CD4-positive, alpha-beta T cell treated with Interleukin-17A for 4 hours (primary cell): Measurements from ENCODE around the gene NPIPA1.
"Not testable (repeated sequence)": the region's sequence is repeated elsewhere in the genome, so short reads cannot be mapped to it uniquely, and the experiment has no call there.

ENCODE experiments used
- DNase-seq: peaks from one replicate; pipeline ENCODE4 v3.0.0-alpha.2; 2020; ENCODE audit warnings: mixed read lengths

The NPIPA1 gene

DNA sequence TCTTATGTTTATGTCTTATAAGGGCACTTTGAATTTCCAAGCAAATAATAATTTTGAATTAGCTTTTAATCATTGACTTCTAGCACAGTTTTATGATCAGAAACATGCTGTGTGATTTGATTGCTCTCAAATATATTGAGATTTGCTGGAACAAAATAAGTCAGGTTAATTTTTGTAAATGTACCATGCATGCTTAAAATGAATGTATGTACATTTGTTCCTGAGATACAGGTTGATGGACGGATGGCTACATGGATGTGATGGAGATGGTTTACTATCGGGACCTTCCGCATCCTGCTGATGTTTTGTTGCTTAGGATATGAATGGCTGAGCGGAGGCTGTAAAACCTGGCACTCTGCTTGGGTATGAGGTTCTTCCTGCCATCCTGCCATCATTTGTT is at the start of gene NPIPA1:
TSS of gene NPIPA1 (plus strand) at position 301 of the 400 bp plus-strand sequence. CDS start at position 301, 0 bp downstream.
- not testable (repeated sequence) for DNase-seq

- DNase-seq, result not testable (repeated sequence)
These were observed 45.1 kb upstream of the NPIPA1 start for GRCh38 chr16:14892111-14892510.

- not testable (repeated sequence) for DNase-seq
These were observed 41.9 kb upstream of the NPIPA1 start for GRCh38 chr16:14895382-14895781.

DNA sequence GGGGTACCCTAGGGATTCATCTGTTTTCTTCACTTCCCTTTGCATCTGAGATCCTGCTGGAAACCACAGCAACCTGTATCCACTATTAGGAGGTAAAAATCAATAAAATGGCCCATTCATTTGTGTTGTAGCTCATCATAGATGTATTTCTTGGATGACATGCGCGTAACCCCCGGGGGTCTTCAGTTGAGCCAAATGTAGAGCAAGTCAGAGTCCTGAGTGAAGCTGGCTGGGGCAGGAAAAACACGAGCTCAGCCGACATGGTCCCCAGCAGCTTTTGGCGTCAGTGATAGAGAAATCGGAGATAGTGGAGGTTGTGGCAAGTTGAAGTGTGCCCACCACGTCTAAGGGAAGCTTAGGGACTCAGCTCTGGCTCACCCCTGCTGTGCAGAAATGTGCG is 41.2 kb upstream of the NPIPA1 start:
- not testable (repeated sequence) for DNase-seq

GRCh38 chr16:14897006-14897664 is 40.1 kb upstream of the NPIPA1 start:
- not testable (repeated sequence) for DNase-seq

DNA sequence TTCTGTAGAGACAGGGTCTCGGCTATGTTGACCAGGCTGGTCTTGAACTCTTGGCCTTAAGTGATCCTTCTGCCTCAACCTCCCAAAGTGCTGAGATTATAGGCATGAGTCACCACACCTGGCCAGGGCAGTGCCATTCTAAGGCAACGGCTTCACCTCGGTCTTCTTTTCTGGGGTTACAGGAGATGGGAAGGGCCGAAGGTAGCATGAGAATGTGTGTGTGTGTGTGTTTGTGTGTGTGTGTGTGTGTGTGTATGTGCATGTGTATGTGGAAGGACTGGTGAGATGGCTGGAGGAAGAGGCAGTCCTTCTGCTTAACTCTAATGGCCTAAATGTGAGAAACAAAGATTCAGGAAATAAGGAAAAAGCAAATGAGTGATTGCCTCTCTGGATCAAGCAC is 39.1 kb upstream of the NPIPA1 start:
- DNase-seq, result not testable (repeated sequence)

DNA sequence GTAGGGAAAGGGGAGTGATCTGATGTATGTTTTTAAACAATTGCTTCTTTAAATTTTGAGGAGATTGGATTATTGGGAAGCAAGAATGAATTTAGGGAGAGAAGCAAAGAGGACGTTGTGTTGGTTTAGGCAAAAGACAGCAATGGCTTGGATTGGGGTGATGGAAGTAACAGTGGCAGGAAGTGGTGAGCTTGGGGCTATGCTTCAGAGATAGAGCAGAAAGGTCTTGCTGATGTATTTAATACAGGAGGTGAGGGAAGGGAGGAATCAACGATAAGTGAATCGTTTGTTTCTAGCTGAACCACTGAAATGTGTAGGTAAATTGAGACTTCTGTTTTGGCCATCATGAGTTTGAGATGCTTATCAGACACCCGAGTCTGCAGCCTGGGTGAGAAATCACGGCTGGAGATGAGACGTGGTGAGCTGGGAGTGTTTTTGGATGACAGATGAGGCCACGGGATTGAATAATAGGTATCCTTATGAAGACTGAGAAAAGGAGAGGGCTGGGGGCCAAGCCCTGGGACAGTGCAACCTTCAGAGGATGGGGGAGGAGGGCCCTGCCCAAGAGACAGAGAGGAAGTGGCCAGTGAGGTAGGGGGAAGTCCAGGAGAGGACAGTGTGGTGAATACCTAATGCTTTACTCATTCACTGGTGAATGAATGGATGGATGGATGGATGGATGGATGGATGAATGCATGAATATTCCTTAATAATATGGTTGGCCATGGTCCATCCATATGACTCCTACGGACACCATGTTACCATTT is 33.9 kb upstream of the NPIPA1 start:
- DNase-seq, result not testable (repeated sequence)

- DNase-seq, result not testable (repeated sequence)
These were observed 27.5 kb upstream of the NPIPA1 start for GRCh38 chr16:14909744-14910143.

- DNase-seq, result not testable (repeated sequence)
These were observed 26.2 kb upstream of the NPIPA1 start for GRCh38 chr16:14910833-14911629.

DNA sequence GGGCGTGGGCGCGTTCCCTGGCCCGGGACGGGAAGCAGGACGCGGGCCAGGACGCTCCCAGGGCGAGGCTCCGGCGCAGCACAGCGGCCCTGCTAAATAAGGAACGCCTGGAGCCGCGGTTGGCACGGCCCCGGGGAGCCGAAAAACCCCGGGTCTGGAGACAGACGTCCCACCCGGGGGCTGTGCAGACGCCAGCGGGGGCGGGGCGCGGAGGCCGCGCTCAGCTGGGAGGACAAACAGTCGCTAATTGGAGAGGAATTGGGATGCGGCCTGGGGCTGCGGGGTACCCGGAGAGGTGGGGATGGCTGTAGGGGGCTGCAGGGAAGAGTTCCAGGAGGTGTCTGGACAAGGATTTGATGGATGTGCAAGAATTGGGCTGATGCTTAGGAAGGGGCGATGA is 25.3 kb upstream of the NPIPA1 start:
- not testable (repeated sequence) for DNase-seq

- DNase-seq, result not testable (repeated sequence)
These were observed 24.7 kb upstream of the NPIPA1 start for GRCh38 chr16:14912588-14912987.

DNA sequence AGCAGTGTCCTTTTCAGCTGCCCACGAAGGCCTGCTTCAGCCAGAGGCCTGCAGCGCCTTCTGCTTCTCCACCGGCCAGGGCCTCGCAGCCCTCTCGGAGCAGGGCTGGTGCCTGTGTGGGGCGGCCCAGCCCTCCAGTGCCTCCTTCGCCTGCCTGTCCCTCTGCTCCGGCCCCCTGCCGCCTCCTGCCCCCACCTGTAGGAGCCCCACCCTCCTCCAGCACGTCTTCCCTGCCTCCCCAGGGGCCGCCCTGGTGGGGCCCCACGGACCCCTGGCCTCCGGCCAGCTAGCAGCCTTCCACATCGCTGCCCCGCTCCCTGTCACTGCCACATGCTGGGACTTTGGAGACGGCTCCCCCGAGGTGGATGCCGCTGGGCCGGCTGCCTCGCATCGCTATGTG is 18.7 kb upstream of the NPIPA1 start:
- DNase-seq, result not testable (repeated sequence)

- not testable (repeated sequence) for DNase-seq
These were observed 17.2 kb upstream of the NPIPA1 start for GRCh38 chr16:14919837-14920600.

DNA sequence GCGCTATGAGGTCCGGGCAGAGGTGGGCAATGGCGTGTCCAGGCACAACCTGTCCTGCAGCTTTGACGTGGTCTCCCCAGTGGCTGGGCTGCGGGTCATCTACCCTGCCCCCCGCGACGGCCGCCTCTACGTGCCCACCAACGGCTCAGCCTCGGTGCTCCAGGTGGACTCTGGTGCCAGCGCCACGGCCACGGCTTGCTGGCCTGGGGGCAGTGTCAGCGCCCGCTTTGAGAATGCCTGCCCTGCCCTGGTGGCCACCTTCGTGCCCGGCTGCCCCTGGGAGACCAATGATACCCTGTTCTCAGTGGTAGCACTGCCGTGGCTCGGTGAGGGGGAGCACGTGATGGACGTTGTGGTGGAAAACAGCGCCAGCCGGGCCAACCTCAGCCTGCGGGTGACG is 15.0 kb upstream of the NPIPA1 start:
- not testable (repeated sequence) for DNase-seq

GRCh38 chr16:14922968-14923367 is 14.3 kb upstream of the NPIPA1 start:
- not testable (repeated sequence) for DNase-seq

DNA sequence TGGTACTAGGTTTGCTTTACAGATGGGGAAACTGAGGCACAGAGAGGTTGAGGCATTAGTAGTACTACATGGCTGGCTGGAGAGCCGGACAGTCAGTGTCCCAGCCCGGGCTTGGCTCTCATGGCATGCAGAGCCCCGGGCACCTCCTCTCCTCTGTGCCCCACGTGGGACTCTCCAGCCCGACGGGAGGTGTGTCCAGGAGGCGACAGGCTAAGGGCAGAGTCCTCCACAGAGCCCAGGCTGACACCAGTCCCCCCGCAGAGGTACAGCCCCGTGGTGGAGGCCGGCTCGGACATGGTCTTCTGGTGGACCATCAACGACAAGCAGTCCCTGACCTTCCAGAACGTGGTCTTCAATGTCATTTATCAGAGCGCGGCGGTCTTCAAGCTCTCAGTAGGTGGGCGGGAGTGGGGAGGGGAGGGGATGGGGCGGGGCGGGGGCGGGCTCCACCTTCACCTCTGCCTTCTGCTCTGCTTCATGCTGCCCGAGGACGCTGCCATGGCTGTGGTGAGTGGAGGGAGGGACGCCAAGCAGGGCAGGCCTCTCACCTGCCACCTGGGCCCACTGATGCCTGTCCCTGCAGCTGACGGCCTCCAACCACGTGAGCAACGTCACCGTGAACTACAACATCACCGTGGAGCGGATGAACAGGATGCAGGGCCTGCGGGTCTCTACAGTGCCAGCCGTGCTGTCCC is 13.7 kb upstream of the NPIPA1 start:
- not testable (repeated sequence) for DNase-seq

- not testable (repeated sequence) for DNase-seq
These were observed 12.9 kb upstream of the NPIPA1 start for GRCh38 chr16:14924359-14924758.

DNA sequence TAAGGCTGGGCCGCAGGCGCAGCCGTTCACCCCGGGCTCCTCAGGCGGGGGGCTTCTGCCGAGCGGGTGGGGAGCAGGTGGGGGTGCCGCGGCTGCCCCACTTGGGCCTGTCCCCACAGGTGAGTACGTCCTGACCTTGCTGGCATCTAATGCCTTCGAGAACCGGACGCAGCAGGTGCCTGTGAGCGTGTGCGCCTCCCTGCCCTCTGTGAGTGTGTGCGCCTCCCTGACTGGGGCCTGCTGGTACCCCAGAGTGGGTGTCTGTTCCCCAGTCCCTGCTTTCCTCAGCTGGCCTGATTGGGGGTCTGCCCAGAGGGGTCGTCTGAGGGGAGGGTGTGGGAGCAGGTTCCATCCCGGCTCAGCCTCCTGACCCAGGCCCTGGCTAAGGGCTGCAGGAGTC is 12.3 kb upstream of the NPIPA1 start:
- not testable (repeated sequence) for DNase-seq

GRCh38 chr16:14928064-14928714 is 9.1 kb upstream of the NPIPA1 start:
- peak; percentile 2 for DNase-seq

GRCh38 chr16:14929176-14929575 is 8.1 kb upstream of the NPIPA1 start:
- not testable (repeated sequence) for DNase-seq

DNA sequence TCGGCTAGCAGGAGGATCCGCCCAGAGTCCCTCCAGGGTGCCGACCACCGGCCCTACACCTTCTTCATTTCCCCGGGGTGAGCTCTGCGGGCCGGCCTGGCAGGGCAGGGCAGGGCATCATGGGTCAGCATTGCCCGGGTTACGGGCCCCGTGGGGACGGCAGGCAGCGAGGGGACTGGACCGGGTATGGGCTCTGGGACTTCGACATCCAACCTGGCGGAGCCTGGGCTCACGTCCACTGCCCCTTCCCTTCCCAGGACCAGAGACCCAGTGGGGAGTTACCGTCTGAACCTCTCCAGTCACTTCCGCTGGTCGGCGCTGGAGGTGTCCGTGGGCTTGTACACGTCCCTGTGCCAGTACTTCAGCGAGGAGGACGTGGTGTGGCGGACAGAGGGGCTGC is 7.0 kb upstream of the NPIPA1 start:
- not testable (repeated sequence) for DNase-seq
